IPS-18a (cell line): Measurements from ENCODE around the gene WDR59.

ENCODE experiments used
- H3K27ac ChIP-seq: one replicate; pipeline ENCODE4 v1.5.1; 2013; ENCODE audit warnings: low read length
- H3K27me3 ChIP-seq: one replicate; pipeline ENCODE4 v1.6.1; 2013; ENCODE audit warnings: mild to moderate bottlenecking, low read length; ENCODE audit not compliant: control insufficient read depth, insufficient read depth
- H3K36me3 ChIP-seq: one replicate; pipeline ENCODE4 v1.6.1; 2013; ENCODE audit warnings: low read depth, low read length; ENCODE audit not compliant: control insufficient read depth
- H3K4me1 ChIP-seq: one replicate; pipeline ENCODE4 v1.6.1; 2013; ENCODE audit warnings: low read depth, low read length; ENCODE audit not compliant: control insufficient read depth
- H3K4me3 ChIP-seq: one replicate; pipeline ENCODE4 v1.5.1; 2013; ENCODE audit warnings: low read length
- H3K9ac ChIP-seq: one replicate; pipeline ENCODE4 v1.6.1; 2013; ENCODE audit warnings: mild to moderate bottlenecking, low read length, moderate library complexity
- H3K9me3 ChIP-seq: one replicate; pipeline ENCODE4 v1.6.1; 2013; ENCODE audit warnings: low read depth, low read length; ENCODE audit not compliant: control insufficient read depth

WDR59 gene

DNA sequence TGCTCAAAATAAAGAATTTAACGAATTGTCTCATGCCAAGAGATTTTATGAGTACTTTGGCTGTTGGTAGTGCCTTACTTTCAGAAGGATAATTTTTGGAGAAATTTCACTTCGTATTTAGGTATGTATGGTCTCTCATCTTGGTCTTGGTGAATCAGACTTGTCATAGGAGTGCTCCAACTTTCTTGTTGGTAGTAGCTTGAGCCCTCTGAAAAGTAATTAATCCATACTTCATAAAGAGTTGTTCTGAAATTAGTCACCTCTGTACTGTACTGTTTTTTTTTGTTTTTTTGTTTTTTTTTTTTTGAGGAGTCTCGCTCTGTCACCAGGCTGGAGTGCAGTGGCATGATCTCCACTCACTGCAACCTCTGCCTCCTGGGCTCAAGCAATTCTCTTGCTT, 25.5 kb upstream of the WDR59 start:
- Histone ChIP-seq H3K9me3 (no peaks in the 10 kb centered on the region), H3K27ac (no peak overlapping the region), H3K9ac (no peak overlapping the region), H3K36me3 (no peaks in the 10 kb centered on the region), H3K4me3 (no peak overlapping the region), H3K27me3 (no peaks in the 10 kb centered on the region), H3K4me1 (peaks cover 10% of the 10 kb centered on the region)

GRCh38 chr16:75007443-75007842, 22.5 kb upstream of the WDR59 start:
- Histone ChIP-seq H3K27me3 (no peaks in the 10 kb centered on the region), H3K4me1 (peaks cover 13% of the 10 kb centered on the region), H3K9ac (no peak overlapping the region), H3K27ac (no peak overlapping the region), H3K36me3 (no peaks in the 10 kb centered on the region), H3K4me3 (no peak overlapping the region), H3K9me3 (no peaks in the 10 kb centered on the region)

- Histone ChIP-seq H3K9me3 (no peaks in the 10 kb centered on the region), H3K36me3 (no peaks in the 10 kb centered on the region), H3K4me3 (no peak overlapping the region), H3K4me1 (peaks cover 15% of the 10 kb centered on the region), H3K9ac (no peak overlapping the region), H3K27me3 (peaks cover under 1% of the 10 kb centered on the region), H3K27ac (no peak overlapping the region)
These were observed 20.8 kb upstream of the WDR59 start for GRCh38 chr16:75005697-75006096.

DNA sequence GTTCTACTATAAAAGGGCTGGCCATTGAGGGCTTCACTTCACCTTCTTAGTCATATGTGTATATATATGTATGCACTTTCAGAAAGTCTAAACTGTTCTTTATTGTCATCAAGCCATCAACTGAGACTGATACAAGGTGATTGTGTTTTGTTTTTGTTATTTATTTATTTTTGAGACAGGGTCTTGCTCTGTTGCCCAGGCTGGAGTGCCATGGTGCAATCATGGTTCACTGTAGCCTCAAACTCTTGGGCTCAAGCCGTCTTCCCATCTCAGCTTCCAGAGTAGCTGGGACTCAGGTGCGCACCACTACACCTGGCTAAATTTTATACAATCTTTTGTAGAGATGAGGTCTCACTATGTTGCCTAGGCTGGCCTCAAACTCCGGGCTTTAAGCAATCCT, 19.5 kb upstream of the WDR59 start:
- H3K4me3 ChIP-seq = no peak overlapping the region
- peaks cover 10% of the 10 kb centered on the region for H3K27me3 ChIP-seq
- peaks cover 20% of the 10 kb centered on the region for H3K4me1 ChIP-seq
- no peaks in the 10 kb centered on the region for H3K36me3 ChIP-seq
- H3K9ac ChIP-seq = no peak overlapping the region
- H3K27ac ChIP-seq = no peak overlapping the region
- no peaks in the 10 kb centered on the region for H3K9me3 ChIP-seq

GRCh38 chr16:75003931-75004330, 19.0 kb upstream of the WDR59 start:
- Histone ChIP-seq H3K4me1 (peaks cover 20% of the 10 kb centered on the region), H3K4me3 (no peak overlapping the region), H3K36me3 (no peaks in the 10 kb centered on the region), H3K27me3 (peaks cover 10% of the 10 kb centered on the region), H3K9me3 (no peaks in the 10 kb centered on the region), H3K9ac (no peak overlapping the region), H3K27ac (no peak overlapping the region)

DNA sequence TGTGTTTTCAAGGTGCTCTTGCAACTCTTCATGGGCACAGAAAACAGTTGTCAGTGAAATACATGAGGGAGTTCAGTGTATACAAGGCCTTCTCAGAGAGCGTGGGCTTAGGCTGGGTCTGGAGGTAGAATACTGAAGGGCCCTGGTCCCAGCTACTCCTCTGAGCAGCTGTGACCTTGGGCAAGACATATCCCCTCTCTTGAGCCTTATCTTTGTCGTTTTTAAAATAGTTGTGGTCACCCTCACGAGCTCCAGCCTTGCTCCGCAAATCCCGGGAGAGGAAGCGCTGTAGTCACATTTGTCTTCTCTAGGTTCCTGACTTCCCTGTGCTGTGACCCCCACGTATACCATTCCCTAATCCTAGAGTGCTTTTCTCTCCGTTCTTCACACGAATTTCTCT, 17.6 kb upstream of the WDR59 start:
- Histone ChIP-seq H3K4me3 (no peak overlapping the region), H3K9me3 (no peaks in the 10 kb centered on the region), H3K4me1 (peaks cover 25% of the 10 kb centered on the region), H3K9ac (no peak overlapping the region), H3K36me3 (no peaks in the 10 kb centered on the region), H3K27me3 (peaks cover 10% of the 10 kb centered on the region), H3K27ac (no peak overlapping the region)

- H3K27me3 ChIP-seq = peaks cover 10% of the 10 kb centered on the region
- H3K9me3 ChIP-seq = no peaks in the 10 kb centered on the region
- peaks cover 25% of the 10 kb centered on the region for H3K4me1 ChIP-seq
- H3K36me3 ChIP-seq = no peaks in the 10 kb centered on the region
- H3K9ac ChIP-seq = peak overlapping the region; percentile 1
- no peak overlapping the region for H3K27ac ChIP-seq
- H3K4me3 ChIP-seq = peak overlapping the region; percentile 81
These were observed 15.7 kb upstream of the WDR59 start for GRCh38 chr16:75000481-75001081.

- peaks cover 10% of the 10 kb centered on the region for H3K27me3 ChIP-seq
- H3K9me3 ChIP-seq = no peaks in the 10 kb centered on the region
- H3K4me3 ChIP-seq = peak overlapping the region; percentile 81
- H3K27ac ChIP-seq = no peak overlapping the region
- H3K36me3 ChIP-seq = no peaks in the 10 kb centered on the region
- peak overlapping the region; percentile 56 for H3K9ac ChIP-seq
- H3K4me1 ChIP-seq = peaks cover 25% of the 10 kb centered on the region
These were observed 14.9 kb upstream of the WDR59 start for GRCh38 chr16:74999609-75000480.

DNA sequence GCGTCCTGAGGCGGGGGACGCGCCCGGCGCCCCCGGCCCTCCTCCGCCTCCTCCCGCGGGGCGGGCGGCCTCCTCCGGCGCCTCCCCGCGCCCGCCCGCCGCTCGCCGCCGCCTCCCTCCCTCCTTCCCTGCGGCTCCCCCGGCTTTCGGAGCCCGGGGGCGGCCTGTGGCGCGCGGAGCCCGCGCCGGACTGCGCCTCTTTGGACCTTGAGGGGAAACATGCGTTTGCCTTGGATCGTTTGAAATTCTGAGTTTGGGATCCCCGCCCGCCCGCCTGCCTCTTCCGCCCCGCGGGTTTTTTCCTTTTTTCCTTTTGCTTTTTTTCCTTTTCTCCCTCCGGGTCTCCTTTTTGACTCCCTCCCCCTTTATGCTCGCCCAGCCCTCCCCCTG, 14.3 kb upstream of the WDR59 start:
- no peaks in the 10 kb centered on the region for H3K36me3 ChIP-seq
- H3K9ac ChIP-seq = peak overlapping the region; percentile 56
- peak overlapping the region; percentile 81 for H3K4me3 ChIP-seq
- no peaks in the 10 kb centered on the region for H3K9me3 ChIP-seq
- no peak overlapping the region for H3K27ac ChIP-seq
- H3K4me1 ChIP-seq = peaks cover 25% of the 10 kb centered on the region
- H3K27me3 ChIP-seq = peaks cover 10% of the 10 kb centered on the region

- Histone ChIP-seq H3K9me3 (no peaks in the 10 kb centered on the region), H3K27me3 (peaks cover 10% of the 10 kb centered on the region), H3K36me3 (no peaks in the 10 kb centered on the region), H3K4me1 (peaks cover 24% of the 10 kb centered on the region), H3K9ac (peak within 1 kb of the TSS; percentile 56), H3K4me3 (peak within 1 kb of the TSS; percentile 81), H3K27ac (no peak within 1 kb of the TSS)
These were observed 13.7 kb upstream of the WDR59 start, which contains the start of gene ZNRF1 for GRCh38 chr16:74998481-74999218. Gene ZNRF1 (plus strand): TSS chr16:74999024. CDS start chr16:74999672, 648 bp downstream.

DNA sequence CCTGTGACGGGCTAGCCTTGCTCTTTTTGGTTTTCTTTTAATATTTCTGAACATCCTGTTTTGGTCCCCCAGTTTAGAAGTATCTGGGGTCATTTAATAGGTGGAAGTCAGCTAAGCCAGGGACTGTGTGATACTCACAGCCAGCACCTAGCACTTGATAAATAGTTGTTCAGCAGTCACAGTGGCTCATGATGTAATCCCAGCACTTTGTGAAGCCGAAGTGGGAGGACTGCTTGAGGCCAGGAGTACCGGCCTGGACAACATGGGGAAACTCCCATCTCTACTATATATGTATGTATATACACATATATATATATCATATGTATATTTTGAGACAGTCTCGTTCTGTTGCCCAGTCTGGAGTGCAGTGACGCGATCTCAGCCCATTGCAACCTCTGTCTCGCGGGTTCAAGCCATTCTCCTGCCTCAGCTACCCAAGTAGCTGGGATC, 12.1 kb upstream of the WDR59 start:
- Histone ChIP-seq H3K27me3 (peaks cover 10% of the 10 kb centered on the region), H3K4me3 (no peak overlapping the region), H3K27ac (no peak overlapping the region), H3K36me3 (no peaks in the 10 kb centered on the region), H3K9me3 (no peaks in the 10 kb centered on the region), H3K4me1 (peaks cover 18% of the 10 kb centered on the region), H3K9ac (no peak overlapping the region)
